Testis (tissue), 2 donors: ENCODE data around the gene PIP5K1B.

Experiments
- POLR2A ChIP-seq: fragments of 450-650 bp; IDR thresholded peaks from one replicate; pipeline ENCODE4 v1.6.1; 2017; ENCODE audit warnings: antibody characterized with exemption, mild to moderate bottlenecking, moderate library complexity
- TF ChIP-seq, protein P1 (sequence below), 3 experiments: fragments of 450-650 bp in 2 of 3; fragments of 200-600 bp in 1 of 3; sonication (generic) in 1 of 3; IDR thresholded peaks; one replicate each; pipeline ENCODE4 v1.5.1; 2016 to 2019; ENCODE audit warnings: antibody characterized with exemption in 3 of 3, mild to moderate bottlenecking in 2 of 3, moderate library complexity in 1 of 3

DNA sequence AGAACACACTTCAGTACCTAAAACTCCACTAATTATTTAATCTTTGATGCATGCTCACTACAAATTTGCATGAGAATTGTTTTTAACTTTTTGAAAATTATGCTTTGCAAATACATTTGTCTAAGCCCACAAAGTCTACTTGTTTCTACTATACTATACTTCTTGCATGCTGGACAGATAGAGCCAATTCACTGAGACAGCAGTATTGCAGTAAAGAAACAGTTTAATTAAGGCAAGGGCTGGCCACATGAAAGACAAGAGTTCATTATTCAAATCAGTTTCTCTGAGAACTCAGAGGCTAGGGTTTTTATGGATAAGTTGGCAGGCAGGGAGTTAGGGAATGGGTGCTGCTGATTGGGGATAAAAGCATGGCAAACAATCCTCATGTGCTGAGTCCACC lies 324.5 kb downstream of the PIP5K1B start:
- no peak for TF ChIP-seq POLR2A
- TF ChIP-seq, protein P1, sequence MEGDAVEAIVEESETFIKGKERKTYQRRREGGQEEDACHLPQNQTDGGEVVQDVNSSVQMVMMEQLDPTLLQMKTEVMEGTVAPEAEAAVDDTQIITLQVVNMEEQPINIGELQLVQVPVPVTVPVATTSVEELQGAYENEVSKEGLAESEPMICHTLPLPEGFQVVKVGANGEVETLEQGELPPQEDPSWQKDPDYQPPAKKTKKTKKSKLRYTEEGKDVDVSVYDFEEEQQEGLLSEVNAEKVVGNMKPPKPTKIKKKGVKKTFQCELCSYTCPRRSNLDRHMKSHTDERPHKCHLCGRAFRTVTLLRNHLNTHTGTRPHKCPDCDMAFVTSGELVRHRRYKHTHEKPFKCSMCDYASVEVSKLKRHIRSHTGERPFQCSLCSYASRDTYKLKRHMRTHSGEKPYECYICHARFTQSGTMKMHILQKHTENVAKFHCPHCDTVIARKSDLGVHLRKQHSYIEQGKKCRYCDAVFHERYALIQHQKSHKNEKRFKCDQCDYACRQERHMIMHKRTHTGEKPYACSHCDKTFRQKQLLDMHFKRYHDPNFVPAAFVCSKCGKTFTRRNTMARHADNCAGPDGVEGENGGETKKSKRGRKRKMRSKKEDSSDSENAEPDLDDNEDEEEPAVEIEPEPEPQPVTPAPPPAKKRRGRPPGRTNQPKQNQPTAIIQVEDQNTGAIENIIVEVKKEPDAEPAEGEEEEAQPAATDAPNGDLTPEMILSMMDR (IDR thresholded peaks at IDR 0.05) = no peak
